OCI-LY3 (cell line): ENCODE data around the gene MKNK2.
"Not testable (repeated sequence)": the region's sequence is repeated elsewhere in the genome, so short reads cannot be mapped to it uniquely, and the experiment has no call there.

ENCODE experiments used
- H2AFZ ChIP-seq: fragments of 200-600, 300-600 bp; shearing (Covaris generic); 2 replicates; pipeline ENCODE4 v1.6.0; 2014; ENCODE audit warnings: antibody characterized with exemption, low read depth, low read length
- H3K27ac ChIP-seq: fragments of 200-600, 300-600 bp; sonication (generic); 2 replicates; pipeline ENCODE4 v1.5.1; 2014; ENCODE audit warnings: mild to moderate bottlenecking, low read length, moderate library complexity, mixed read lengths
- H3K27me3 ChIP-seq: fragments of 200-600, 300-600 bp; sonication (generic); 2 replicates; pipeline ENCODE4 v1.6.1; 2014; ENCODE audit warnings: low read depth, low read length, mixed read lengths
- H3K36me3 ChIP-seq: fragments of 200-600, 300-600 bp; sonication (generic); replicated peaks from 2 replicates; pipeline ENCODE3; 2014; ENCODE audit warnings: low read depth, low read length, mixed read lengths
- H3K4me1 ChIP-seq: fragments of 300-600, 200-600 bp; sonication (generic); 2 replicates; pipeline ENCODE4 v1.6.1; 2014; ENCODE audit warnings: low read length, mixed read lengths
- H3K4me2 ChIP-seq: fragments of 200-600, 300-600 bp; sonication (generic); 2 replicates; pipeline ENCODE4 v1.6.1; 2014; ENCODE audit warnings: low read length, mixed read lengths
- H3K4me3 ChIP-seq: fragments of 300-600, 200-600 bp; sonication (generic); 2 replicates; pipeline ENCODE4 v1.5.1; 2014; ENCODE audit warnings: antibody characterized with exemption, mild to moderate bottlenecking, low read length, moderate library complexity
- H3K79me2 ChIP-seq: fragments of 300-600, 200-600 bp; shearing (Covaris generic); 2 replicates; pipeline ENCODE4 v1.6.1; 2014; ENCODE audit warnings: mild to moderate bottlenecking, low read length, mixed read lengths
- H3K9ac ChIP-seq: fragments of 300-600, 200-600 bp; shearing (Covaris generic); 2 replicates; pipeline ENCODE4 v1.6.0; 2014; ENCODE audit warnings: mild to moderate bottlenecking, low read length, moderate library complexity
- H3K9me3 ChIP-seq: fragments of 200-600, 300-600 bp; shearing (Covaris generic); 2 replicates; pipeline ENCODE4 v1.6.1; 2014; ENCODE audit warnings: low read length, mixed read lengths; ENCODE audit not compliant: insufficient read depth
- H4K20me1 ChIP-seq: fragments of 200-600, 300-600 bp; sonication (generic); 2 replicates; pipeline ENCODE4 v1.6.1; 2016; ENCODE audit warnings: low read length, mixed read lengths; ENCODE audit not compliant: insufficient read depth
- EZH2phosphoT487 ChIP-seq: fragments of 200-600 bp; shearing (Covaris generic); IDR thresholded peaks from 2 replicates; pipeline ENCODE4 v1.6.1; 2018; ENCODE audit warnings: antibody characterized with exemption, mixed run types, low read depth
- TF ChIP-seq, protein P1 (sequence below): fragments of 200-600, 300-600 bp; sonication (generic); IDR thresholded peaks from 2 replicates; pipeline ENCODE4 v1.5.1; 2014; ENCODE audit warnings: antibody characterized with exemption, low read length, low read depth

The MKNK2 gene

DNA sequence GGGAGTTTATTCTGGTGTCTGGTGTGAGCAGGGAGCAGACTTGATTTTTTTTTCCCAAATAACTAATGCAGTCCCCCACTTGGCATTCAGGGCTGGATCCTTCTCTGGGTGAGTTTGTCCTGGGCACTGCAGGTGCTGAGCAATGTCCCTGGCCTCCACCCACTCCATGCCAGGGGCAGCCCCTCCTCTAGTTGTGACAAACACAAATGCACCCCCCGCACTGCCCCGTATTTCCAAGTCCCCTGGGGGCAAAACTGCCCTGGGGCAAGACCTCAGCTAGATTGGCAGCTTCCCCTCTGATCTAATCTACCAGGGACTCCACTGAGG lies 38.6 kb upstream of the MKNK2 start:
- Histone ChIP-seq H3K79me2 (peaks cover 62% of the 10 kb centered on the region), H3K4me3 (peak overlapping the region; percentile 60), H3K9me3 (no peaks in the 10 kb centered on the region), H3K4me1 (peaks cover 94% of the 10 kb centered on the region), H2AFZ (no peak overlapping the region), H3K9ac (peak overlapping the region; percentile 65), H3K27me3 (no peaks in the 10 kb centered on the region), H3K27ac (peak overlapping the region; percentile 94), H3K36me3 (peaks cover 31% of the 10 kb centered on the region), H3K4me2 (peak overlapping the region; percentile 71), H4K20me1 (no peaks in the 10 kb centered on the region)
- TF ChIP-seq, protein P1, sequence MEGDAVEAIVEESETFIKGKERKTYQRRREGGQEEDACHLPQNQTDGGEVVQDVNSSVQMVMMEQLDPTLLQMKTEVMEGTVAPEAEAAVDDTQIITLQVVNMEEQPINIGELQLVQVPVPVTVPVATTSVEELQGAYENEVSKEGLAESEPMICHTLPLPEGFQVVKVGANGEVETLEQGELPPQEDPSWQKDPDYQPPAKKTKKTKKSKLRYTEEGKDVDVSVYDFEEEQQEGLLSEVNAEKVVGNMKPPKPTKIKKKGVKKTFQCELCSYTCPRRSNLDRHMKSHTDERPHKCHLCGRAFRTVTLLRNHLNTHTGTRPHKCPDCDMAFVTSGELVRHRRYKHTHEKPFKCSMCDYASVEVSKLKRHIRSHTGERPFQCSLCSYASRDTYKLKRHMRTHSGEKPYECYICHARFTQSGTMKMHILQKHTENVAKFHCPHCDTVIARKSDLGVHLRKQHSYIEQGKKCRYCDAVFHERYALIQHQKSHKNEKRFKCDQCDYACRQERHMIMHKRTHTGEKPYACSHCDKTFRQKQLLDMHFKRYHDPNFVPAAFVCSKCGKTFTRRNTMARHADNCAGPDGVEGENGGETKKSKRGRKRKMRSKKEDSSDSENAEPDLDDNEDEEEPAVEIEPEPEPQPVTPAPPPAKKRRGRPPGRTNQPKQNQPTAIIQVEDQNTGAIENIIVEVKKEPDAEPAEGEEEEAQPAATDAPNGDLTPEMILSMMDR: no peak
- no peak for TF ChIP-seq EZH2phosphoT487

DNA sequence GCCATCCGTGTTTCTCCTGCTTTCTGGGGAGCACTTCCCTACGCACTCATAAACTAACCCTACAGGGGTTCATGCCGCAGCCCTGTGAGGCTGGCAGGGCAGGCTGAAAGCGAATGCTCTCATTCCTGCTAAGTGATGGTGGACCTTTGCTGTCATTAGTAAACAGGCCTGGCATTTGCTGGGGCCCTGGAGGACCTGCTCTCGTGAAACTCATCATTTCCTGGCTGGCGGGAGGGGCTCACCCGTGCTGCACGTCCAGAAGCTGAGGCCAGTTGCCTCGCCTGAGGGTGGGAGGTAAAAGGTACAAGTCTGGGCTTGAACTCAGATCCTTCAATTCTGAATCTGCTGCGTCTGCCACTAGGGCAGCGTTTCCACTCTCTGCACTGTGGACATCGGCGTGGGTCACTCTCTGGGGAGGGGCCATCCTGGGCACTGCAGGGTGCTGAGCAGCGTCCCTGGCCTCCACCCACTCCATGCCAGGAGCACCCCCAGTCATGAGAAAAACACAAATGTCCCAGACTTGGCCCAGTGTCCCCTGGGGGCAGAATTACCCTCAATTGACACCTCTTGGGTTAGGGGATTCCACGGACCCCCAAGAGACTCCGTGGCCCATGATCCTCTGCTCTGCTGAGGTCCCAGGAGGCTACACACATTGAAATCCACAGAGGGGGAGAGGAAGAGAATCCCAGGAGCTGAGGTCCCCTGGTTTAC lies 38.1 kb upstream of the MKNK2 start:
- no peaks in the 10 kb centered on the region for H4K20me1 ChIP-seq
- peaks cover 62% of the 10 kb centered on the region for H3K79me2 ChIP-seq
- no peaks in the 10 kb centered on the region for H3K9me3 ChIP-seq
- TF ChIP-seq, protein P1: no peak
- TF ChIP-seq EZH2phosphoT487: no peak
- no peak overlapping the region for H2AFZ ChIP-seq
- no peaks in the 10 kb centered on the region for H3K27me3 ChIP-seq
- H3K4me1 ChIP-seq: peaks cover 92% of the 10 kb centered on the region
- H3K27ac ChIP-seq: peak overlapping the region; percentile 94
- peak overlapping the region; percentile 60 for H3K4me3 ChIP-seq
- peak overlapping the region; percentile 65 for H3K9ac ChIP-seq
- peaks cover 28% of the 10 kb centered on the region for H3K36me3 ChIP-seq
- H3K4me2 ChIP-seq: peak overlapping the region; percentile 71

DNA sequence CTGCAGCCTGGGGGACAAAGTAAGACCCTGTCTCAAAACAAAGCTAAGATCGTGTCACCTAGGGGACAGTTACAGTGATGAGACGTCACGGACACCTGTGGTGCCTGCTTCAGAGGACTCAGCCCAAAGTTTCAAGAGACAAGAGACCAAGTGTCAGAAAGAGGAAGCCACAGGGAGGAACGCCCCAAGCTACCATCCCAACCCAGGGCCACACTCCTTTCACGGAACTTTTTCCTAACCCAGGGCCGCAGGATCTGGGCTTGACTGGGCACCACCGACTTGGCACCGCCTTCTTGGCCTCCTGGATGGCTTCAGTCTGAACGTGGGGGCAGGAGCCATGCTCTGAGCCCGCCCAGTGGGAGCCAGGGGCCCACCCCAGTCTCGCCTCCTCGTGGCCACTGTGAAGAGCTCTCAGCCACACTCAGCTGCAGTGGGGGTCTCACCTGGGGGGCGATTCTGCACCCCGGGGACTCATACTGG lies 36.6 kb upstream of the MKNK2 start:
- Histone ChIP-seq H3K4me3 (peak overlapping the region; percentile 88; the same call in 1 of the 2 replicates), H3K4me2 (peak overlapping the region; percentile 97), H3K27ac (peak overlapping the region; percentile 94), H3K9ac (peak overlapping the region; percentile 49; the same call in 1 of the 2 replicates), H3K36me3 (peaks cover 28% of the 10 kb centered on the region), H3K79me2 (peaks cover 62% of the 10 kb centered on the region), H3K4me1 (peaks cover 93% of the 10 kb centered on the region), H4K20me1 (peaks cover 3% of the 10 kb centered on the region), H3K9me3 (no peaks in the 10 kb centered on the region), H2AFZ (no peak overlapping the region), H3K27me3 (no peaks in the 10 kb centered on the region)
- TF ChIP-seq, protein P1: peak; percentile 52
- TF ChIP-seq EZH2phosphoT487: no peak

DNA sequence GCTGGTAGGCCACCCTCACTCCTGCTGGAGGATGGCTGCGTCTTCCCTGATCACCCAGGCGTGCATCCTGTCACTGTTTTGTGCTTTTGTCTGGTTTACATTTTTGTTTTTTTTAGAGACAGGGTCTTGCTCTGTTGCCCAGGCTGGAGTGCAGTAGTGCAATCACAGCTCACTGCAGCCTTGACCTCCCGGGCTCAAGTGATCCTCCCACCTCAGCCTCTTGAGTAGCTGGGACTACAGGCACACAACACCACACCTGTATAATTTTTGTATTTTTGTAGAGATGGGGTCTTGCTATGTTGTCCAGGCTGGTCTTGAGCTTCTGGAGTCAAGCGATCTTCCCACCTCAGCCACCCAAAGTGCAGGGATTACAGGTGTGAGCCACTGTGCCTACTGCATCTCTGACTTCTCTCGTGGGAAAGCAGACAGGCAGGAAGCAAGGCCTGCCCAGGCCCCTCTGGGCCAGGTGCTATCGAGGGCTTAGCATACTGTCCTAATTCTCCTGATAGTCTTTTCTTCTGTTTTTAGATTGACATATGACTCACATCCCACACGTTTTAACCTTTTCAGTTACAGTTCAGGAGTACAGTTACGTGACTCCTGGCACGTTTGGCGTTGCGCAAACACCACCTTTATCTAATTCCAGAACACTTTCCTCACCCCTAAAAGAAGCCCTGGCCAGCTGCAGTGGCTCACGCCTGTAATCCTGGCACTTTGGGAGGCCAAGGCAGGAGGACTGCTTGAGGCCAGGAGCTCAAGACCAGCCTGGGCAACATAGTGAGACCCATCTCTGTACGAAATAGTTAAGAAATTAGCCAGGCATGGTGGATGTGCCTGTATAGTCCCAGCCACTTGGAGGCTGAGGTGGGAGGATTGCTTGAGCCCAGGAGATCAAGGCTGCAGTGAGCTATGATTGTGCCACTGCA lies 35.9 kb upstream of the MKNK2 start:
- Histone ChIP-seq H3K27ac (peak overlapping the region; percentile 94), H3K4me1 (peaks cover 93% of the 10 kb centered on the region), H3K4me2 (peak overlapping the region; percentile 97), H3K36me3 (peaks cover 30% of the 10 kb centered on the region), H3K79me2 (peaks cover 62% of the 10 kb centered on the region), H3K4me3 (peak overlapping the region; percentile 88; the same call in 1 of the 2 replicates), H3K9ac (peak overlapping the region; percentile 49; the same call in 1 of the 2 replicates)
- not testable (repeated sequence) for H4K20me1 ChIP-seq, H3K27me3 ChIP-seq, H3K9me3 ChIP-seq, H2AFZ ChIP-seq
